Activated CD8-positive, alpha-beta T cell treated with anti-CD3 and anti-CD28 coated beads for 36 hours (primary cell): ENCODE results near the gene CALN1. TPM values are rescaled to one million over a fixed set of nuclear protein-coding genes. Genes with fewer than 3 reads are reported as not detected.

Experiments
- ATAC-seq: fragments of 200-7000 bp; cut with Tn5 transposase; one replicate; pipeline ENCODE4 v1.10.0; 2021; ENCODE audit warnings: mild to moderate bottlenecking, moderate library complexity
- CTCF ChIA-PET: fragments of 350-600 bp; sonication (Branson Sonifier 250); formaldehyde crosslinking; loops from one replicate; lab custom pipeline; 2021; ENCODE audit warnings: antibody characterized with exemption; lab: Charles Lee
- POLR2A ChIA-PET: fragments of 350-600 bp; sonication (Branson Sonifier 250); formaldehyde crosslinking; loops from one replicate; lab custom pipeline; 2021; ENCODE audit warnings: antibody characterized with exemption; lab: Charles Lee
- DNase-seq: peaks from one replicate; pipeline ENCODE4 v3.0.0-alpha.2; 2020
- H3K27ac Mint-ChIP-seq: one replicate; pipeline ENCODE4 v1.8.0; 2021; ENCODE audit warnings: mild to moderate bottlenecking, mixed read lengths
- H3K27me3 Mint-ChIP-seq: one replicate; pipeline ENCODE4 v1.8.0; 2021; ENCODE audit warnings: mixed read lengths
- H3K36me3 Mint-ChIP-seq: one replicate; pipeline ENCODE4 v1.8.0; 2021; ENCODE audit warnings: low read depth, mixed read lengths
- H3K4me1 Mint-ChIP-seq: one replicate; pipeline ENCODE4 v1.8.0; 2021; ENCODE audit warnings: low read depth, mixed read lengths
- H3K4me3 Mint-ChIP-seq: one replicate; pipeline ENCODE4 v1.8.0; 2021; ENCODE audit warnings: mild to moderate bottlenecking, moderate library complexity, mixed read lengths
- H3K9me3 Mint-ChIP-seq: one replicate; pipeline ENCODE4 v1.8.0; 2021; ENCODE audit warnings: mixed read lengths
- intact Hi-C: fragments of 100-400 bp; cut with micrococcal nuclease; formaldehyde crosslinking; loops from one replicate; pipeline ENCODE4 v1.10.0; 2022
- total RNA-seq, 2 experiments: library from RNA; stranded (reverse); gene quantifications; one replicate each; pipeline ENCODE4 v1.2.3, GENCODE V29; 2021
- TF ChIP-seq, protein P1 (sequence below): fragments of 200-600 bp; IDR thresholded peaks from one replicate; pipeline ENCODE4 v1.8.0; 2022; ENCODE audit warnings: antibody characterized with exemption, mild to moderate bottlenecking

CALN1 gene
- total RNA-seq, 2 experiments from 2014 or later: 0.02 to 0.16 TPM

GRCh38 chr7:72114129-72114528 is 298.0 kb downstream of the CALN1 start:
- intact Hi-C loops: no loop called here
- POLR2A ChIA-PET: no interaction called here
- CTCF ChIA-PET: no interaction called here

DNA sequence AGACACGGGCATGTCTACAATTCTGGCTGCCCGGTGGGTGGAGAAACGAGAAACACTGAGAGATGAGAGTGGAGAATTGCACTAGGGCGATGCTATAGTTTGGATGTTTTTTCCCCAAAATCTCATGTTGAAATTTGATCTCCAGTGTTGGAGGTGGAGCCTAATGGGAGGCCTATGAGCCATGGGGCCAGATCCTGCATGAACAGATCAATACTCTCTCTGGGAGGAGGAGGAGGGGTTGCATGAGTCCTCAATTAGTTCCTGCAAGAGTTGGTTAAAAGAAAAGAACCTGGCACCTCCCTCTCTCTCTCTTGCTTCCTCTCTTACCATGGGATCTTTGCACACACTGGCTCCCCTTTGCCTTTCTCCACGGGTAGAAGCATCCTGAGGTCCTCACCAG is 299.1 kb downstream of the CALN1 start:
- ChIA-PET POLR2A (no interaction called here), CTCF (no interaction called here)
- DNase-seq (no peak), ATAC-seq (no peak)
- Mint-ChIP-seq H3K27ac (no peak overlapping the region), H3K9me3 (peaks cover 12% of the 10 kb centered on the region), H3K4me3 (no peak overlapping the region), H3K27me3 (no peaks in the 10 kb centered on the region), H3K4me1 (no peaks in the 10 kb centered on the region), H3K36me3 (no peaks in the 10 kb centered on the region)
- intact Hi-C loops: no loop called here
- TF ChIP-seq, protein P1, sequence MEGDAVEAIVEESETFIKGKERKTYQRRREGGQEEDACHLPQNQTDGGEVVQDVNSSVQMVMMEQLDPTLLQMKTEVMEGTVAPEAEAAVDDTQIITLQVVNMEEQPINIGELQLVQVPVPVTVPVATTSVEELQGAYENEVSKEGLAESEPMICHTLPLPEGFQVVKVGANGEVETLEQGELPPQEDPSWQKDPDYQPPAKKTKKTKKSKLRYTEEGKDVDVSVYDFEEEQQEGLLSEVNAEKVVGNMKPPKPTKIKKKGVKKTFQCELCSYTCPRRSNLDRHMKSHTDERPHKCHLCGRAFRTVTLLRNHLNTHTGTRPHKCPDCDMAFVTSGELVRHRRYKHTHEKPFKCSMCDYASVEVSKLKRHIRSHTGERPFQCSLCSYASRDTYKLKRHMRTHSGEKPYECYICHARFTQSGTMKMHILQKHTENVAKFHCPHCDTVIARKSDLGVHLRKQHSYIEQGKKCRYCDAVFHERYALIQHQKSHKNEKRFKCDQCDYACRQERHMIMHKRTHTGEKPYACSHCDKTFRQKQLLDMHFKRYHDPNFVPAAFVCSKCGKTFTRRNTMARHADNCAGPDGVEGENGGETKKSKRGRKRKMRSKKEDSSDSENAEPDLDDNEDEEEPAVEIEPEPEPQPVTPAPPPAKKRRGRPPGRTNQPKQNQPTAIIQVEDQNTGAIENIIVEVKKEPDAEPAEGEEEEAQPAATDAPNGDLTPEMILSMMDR: no peak

More at GRCh38 chr7:72114129-72114528, 298.0 kb downstream of the CALN1 start:
- no peak overlapping the region for H3K4me3 Mint-ChIP-seq
- no peak for DNase-seq
- H3K27ac Mint-ChIP-seq: no peak overlapping the region
- peaks cover 5% of the 10 kb centered on the region for H3K9me3 Mint-ChIP-seq
- H3K27me3 Mint-ChIP-seq: no peaks in the 10 kb centered on the region
- TF ChIP-seq, protein P1: no peak
- no peak for ATAC-seq
- H3K4me1 Mint-ChIP-seq: no peaks in the 10 kb centered on the region
- H3K36me3 Mint-ChIP-seq: no peaks in the 10 kb centered on the region

GRCh38 chr7:72112530-72112929 is 299.6 kb downstream of the CALN1 start:
- Mint-ChIP-seq H3K4me3 (no peak overlapping the region), H3K4me1 (no peaks in the 10 kb centered on the region), H3K9me3 (peaks cover 17% of the 10 kb centered on the region), H3K27ac (no peak overlapping the region), H3K27me3 (no peaks in the 10 kb centered on the region), H3K36me3 (no peaks in the 10 kb centered on the region)
- TF ChIP-seq, protein P1: no peak
- intact Hi-C loops: no loop called here
- ATAC-seq (no peak), DNase-seq (no peak)
- ChIA-PET CTCF (no interaction called here), POLR2A (no interaction called here)

- TF ChIP-seq, protein P1: no peak
- Mint-ChIP-seq H3K9me3 (peaks cover 20% of the 10 kb centered on the region), H3K27ac (no peak overlapping the region), H3K4me3 (no peak overlapping the region), H3K36me3 (no peaks in the 10 kb centered on the region), H3K27me3 (no peaks in the 10 kb centered on the region), H3K4me1 (no peaks in the 10 kb centered on the region)
- DNase-seq (no peak), ATAC-seq (no peak)
- POLR2A ChIA-PET: no interaction called here
- intact Hi-C loops: no loop called here
- CTCF ChIA-PET: no interaction called here
Observed at GRCh38 chr7:72111086-72111485, 301.1 kb downstream of the CALN1 start.

DNA sequence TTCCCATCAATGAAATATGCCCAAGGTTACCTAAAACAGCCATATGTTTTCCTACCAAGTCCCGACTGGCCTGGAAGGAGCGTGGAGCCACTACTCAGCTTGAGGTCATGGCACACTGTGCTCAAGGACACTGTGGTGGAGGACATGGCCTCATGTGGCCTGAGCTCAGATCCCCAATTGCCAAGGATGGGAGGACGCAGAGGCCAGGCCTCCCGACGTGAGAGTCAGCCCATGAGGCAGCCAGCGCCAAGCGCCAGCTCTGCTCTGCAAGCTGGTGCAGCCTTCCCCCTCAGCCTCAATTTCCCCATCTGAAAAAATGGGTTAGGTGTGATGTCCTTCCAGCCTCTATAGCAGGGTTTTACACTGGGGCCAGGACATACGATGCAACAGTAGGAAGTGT is 302.6 kb downstream of the CALN1 start:
- POLR2A ChIA-PET: no interaction called here

More for the DNA sequence above, 302.6 kb downstream of the CALN1 start:
- ATAC-seq (no peak), DNase-seq (no peak)
- Mint-ChIP-seq H3K9me3 (peaks cover 20% of the 10 kb centered on the region), H3K4me1 (no peaks in the 10 kb centered on the region), H3K4me3 (no peak overlapping the region), H3K27ac (no peak overlapping the region), H3K36me3 (no peaks in the 10 kb centered on the region), H3K27me3 (no peaks in the 10 kb centered on the region)
- CTCF ChIA-PET: no interaction called here
- TF ChIP-seq, protein P1: no peak
- intact Hi-C loops: no loop called here
